Measurements from ENCODE around the gene XPO4.
"Not testable (repeated sequence)": the region's sequence is repeated elsewhere in the genome, so short reads cannot be mapped to it uniquely, and the experiment has no call there.

The XPO4 gene

GRCh38 chr13:20890540-20890939 lies 12.0 kb downstream of the XPO4 start:
- not testable (repeated sequence) for DNase-seq

GRCh38 chr13:20882206-20882605 lies 20.3 kb downstream of the XPO4 start:
- DNase-seq: no peak

- peak; percentile 11 for DNase-seq
Measured at GRCh38 chr13:20877902-20878301, 24.6 kb downstream of the XPO4 start.

- not testable (repeated sequence) for DNase-seq
Measured at GRCh38 chr13:20876802-20877201, 25.7 kb downstream of the XPO4 start.

- not testable (repeated sequence) for DNase-seq
Measured at GRCh38 chr13:20874439-20874838, 28.1 kb downstream of the XPO4 start.

- DNase-seq: no peak
Measured at GRCh38 chr13:20873348-20873747, 29.2 kb downstream of the XPO4 start.

- DNase-seq: no peak
Measured at GRCh38 chr13:20870829-20871228, 31.7 kb downstream of the XPO4 start.

GRCh38 chr13:20869540-20869939 lies 33.0 kb downstream of the XPO4 start:
- peak; percentile 22 for DNase-seq

- no peak for DNase-seq
Measured at GRCh38 chr13:20867408-20867807, 35.1 kb downstream of the XPO4 start.

- DNase-seq: not testable (repeated sequence)
Measured at GRCh38 chr13:20861666-20862065, 40.9 kb downstream of the XPO4 start.

GRCh38 chr13:20860844-20861243 lies 41.7 kb downstream of the XPO4 start:
- no peak for DNase-seq

GRCh38 chr13:20856650-20857049 lies 45.9 kb downstream of the XPO4 start:
- DNase-seq: no peak

- no peak for DNase-seq
Measured at GRCh38 chr13:20851844-20852402, 50.6 kb downstream of the XPO4 start.

GRCh38 chr13:20848944-20849343 lies 53.6 kb downstream of the XPO4 start:
- peak; percentile 2 for DNase-seq

- no peak for DNase-seq
Measured at GRCh38 chr13:20848203-20848602, 54.3 kb downstream of the XPO4 start.

GRCh38 chr13:20847296-20847695 lies 55.2 kb downstream of the XPO4 start:
- peak; percentile 6 for DNase-seq

GRCh38 chr13:20843166-20843565 lies 59.4 kb downstream of the XPO4 start:
- DNase-seq: no peak

- no peak for DNase-seq
Measured at GRCh38 chr13:20840568-20840967, 62.0 kb downstream of the XPO4 start.

GRCh38 chr13:20833900-20834679 lies 68.5 kb downstream of the XPO4 start:
- DNase-seq: no peak

GRCh38 chr13:20832861-20833260 lies 69.7 kb downstream of the XPO4 start:
- DNase-seq: no peak

- DNase-seq: no peak
Measured at GRCh38 chr13:20831933-20832332, 70.6 kb downstream of the XPO4 start.

- no peak for DNase-seq
Measured at GRCh38 chr13:20831254-20831653, 71.3 kb downstream of the XPO4 start.

GRCh38 chr13:20828539-20829364 lies 73.8 kb downstream of the XPO4 start:
- peak; percentile 77 for DNase-seq

All from OCI-M1 (cell line).